Heart right ventricle (tissue), 16 donors: ENCODE results near the gene MT1X. TPM values are rescaled to one million over a fixed set of nuclear protein-coding genes. Genes with fewer than 3 reads are reported as not detected.

Source experiments
- ATAC-seq, 8 donors: fragments of 200-7000 bp; cut with Tn5 transposase; one replicate each; pipeline ENCODE4 v1.9.1; 2020; ENCODE audit warnings: mild to moderate bottlenecking in 8 of 8, moderate library complexity in 8 of 8, moderate number of reproducible peaks in 1 of 8
- DNase-seq, 2 donors: peaks; one replicate each; pipeline ENCODE4 v3.0.0-alpha.2; 2020
- H3K27ac ChIP-seq, 10 donors: fragments of 200-600 bp; sonication (generic) in 2 of 10; one replicate each; pipeline versions ENCODE4 v1.5.0 to v1.8.0; 2020 to 2022; ENCODE audit warnings: mild to moderate bottlenecking in 3 of 10
- H3K27me3 ChIP-seq, 7 donors: fragments of 200-600 bp; one replicate each; pipeline ENCODE4 v1.8.0; 2021 to 2022; ENCODE audit warnings: mild to moderate bottlenecking in 2 of 7
- H3K36me3 ChIP-seq, 9 donors: fragments of 200-600 bp; sonication (generic) in 1 of 9; one replicate each; pipeline versions ENCODE4 v1.5.0 to v1.8.0; 2020 to 2022; ENCODE audit warnings: mild to moderate bottlenecking in 2 of 9
- H3K4me1 ChIP-seq, 9 donors: fragments of 200-600 bp; sonication (generic) in 1 of 9; one replicate each; pipeline versions ENCODE4 v1.5.0 to v1.8.0; 2020 to 2022; ENCODE audit warnings: mild to moderate bottlenecking in 4 of 9
- H3K4me3 ChIP-seq, 10 donors: fragments of 200-600 bp; sonication (generic) in 2 of 10; one replicate each; pipeline versions ENCODE4 v1.5.0 to v1.8.0; 2020 to 2022; ENCODE audit warnings: mild to moderate bottlenecking in 7 of 10, moderate library complexity in 2 of 10
- H3K9me3 ChIP-seq, 11 donors: fragments of 200-600 bp in 10 of 11; sonication (generic) in 2 of 11; one replicate each; pipeline versions ENCODE4 v1.5.0 to v1.8.0; 2013 to 2022; ENCODE audit warnings: mild to moderate bottlenecking in 2 of 11, control low read depth in 1 of 11, moderate library complexity in 1 of 11
- CTCF ChIP-seq, 9 donors: fragments of 200-600 bp; sonication (generic) in 2 of 9; IDR thresholded peaks; one replicate each; pipeline versions ENCODE4 v1.5.0 to v1.8.0; 2021 to 2022; ENCODE audit warnings: antibody characterized with exemption in 9 of 9, mild to moderate bottlenecking in 5 of 9, moderate library complexity in 1 of 9
- WGBS, 2 donors: extraction: QIAGEN DNeasy Blood & Tissue Kit; methylation state at CpG; one replicate each; pipeline ENCODE4 v1.1.7; 2013; ENCODE audit warnings: inconsistent platforms in 1 of 2; 5-methylcytosine and 5-hydroxymethylcytosine counted together
- intact Hi-C, 10 donors: fragments of 100-400 bp; cut with DNase I; formaldehyde crosslinking; loops; one replicate each; pipeline versions ENCODE4 v1.11.1 to v1.14.2; 2022
- polyA plus RNA-seq, 2 donors: library from polyadenylated mRNA; stranded (reverse); fragments of 200-250 nt; gene quantifications; one replicate each; pipeline ENCODE4 v1.2.3, GENCODE V29; 2013
- total RNA-seq, 10 donors: library from RNA; stranded (reverse); fragmentation: NEBNext Ultra II Directional in 3 of 10; extraction: Animal tissue kit (Norgen Biotek cat#: 25700) in 3 of 10; gene quantifications; one replicate each; pipeline versions ENCODE4 v1.2.1 to v1.2.4, GENCODE V29; 2021 to 2023
- donor health status: Arrhythmogenic right ventricular cardiomyopathy.
- donor health status: ischemic (EF 13 %, LVEDD 7.1; RV severe dilation, severe dysfunction).
- donor health status: healthy with polysubstance abuse.
- donor health status: DM: no; HTN: yes; CAD: no.
- donor health status: DM: no; HTN: no; CAD: no.
- donor health status: ischemic (EF 25% LVEDD 6.9; RV normal size, moderate dysfunction).
- donor health status: ischemic (EF 25% LVEDD 5.7; RV mildly dilated, moderate dysfunction).
- donor health status: healthy.
- donor health status: DM: yes; HTN: yes; CAD: no.
- donor health status: Ischemic cardiomyopathy.
- donor health status: ischemic (EF 35%, LVEDD 5.7; RV mildly dilated, moderate dysfunction).
- donor health status: nonischemic (EF 11% LVEDD 7.7; RV severe dilation, severe dysfunction).
- donor health status: DM: yes; HTN: yes; CAD: no.
- donor health status: PGD.
- donor health status: ischemic (EF 29% LVEDD 5.4; RV normal size, mild dysfunction).
- donor health status: nonischemic (EF 23%, LVEDD 6.1; RV moderate dilation, normal function).

MT1X gene
- total and polyA plus RNA-seq, 12 donors = 15.8 to 616 (median 101) TPM

- ATAC-seq = no peak
- 94 to 98% methylated on average over 2 of the region's 2 CpGs for WGBS, 2 donors
Measured at GRCh38 chr16:56732366-56732765, 50.1 kb downstream of the MT1X start.

GRCh38 chr16:56732832-56733231 is 50.6 kb downstream of the MT1X start:
- Histone ChIP-seq H3K27ac (no peak overlapping the region), H3K36me3 (no peaks in the 10 kb centered on the region), H3K27me3 (no peaks in the 10 kb centered on the region), H3K4me3 (no peak overlapping the region), H3K9me3 (no peaks in the 10 kb centered on the region), H3K4me1 (peaks cover 3 to 39% (median 18%) of the 10 kb centered on the region in 9 donors)
- DNase-seq (no peak), ATAC-seq (no peak)
- no peak for TF ChIP-seq CTCF (IDR thresholded peaks at IDR 0.05)
- intact Hi-C loops = no loop called here
- 96 to 100% methylated on average over 1 of the region's 1 CpG for WGBS, 2 donors

More at GRCh38 chr16:56732366-56732765, 50.1 kb downstream of the MT1X start:
- DNase-seq = no peak
- Histone ChIP-seq H3K9me3 (no peaks in the 10 kb centered on the region), H3K4me1 (peaks cover 3 to 39% (median 18%) of the 10 kb centered on the region in 9 donors), H3K27me3 (no peaks in the 10 kb centered on the region), H3K36me3 (no peaks in the 10 kb centered on the region), H3K27ac (no peak overlapping the region), H3K4me3 (no peak overlapping the region)
- intact Hi-C loops = no loop called here
- no peak for TF ChIP-seq CTCF (IDR thresholded peaks at IDR 0.05)

Other genes with a start within 250 kb of the MT1X start
- 10 to 100 TPM; 59.2 to 74.7 (median 63.4) TPM for gene NUDT21, start 231.1 kb upstream of the MT1X start, total RNA-seq
- 10 to 100 TPM in 1 of 2 donors, 1 to 10 TPM in 1; 9.3 to 26.4 TPM for gene NUDT21, start 231.1 kb upstream of the MT1X start, polyA plus RNA-seq
- gene OGFOD1, start 230.9 kb upstream of the MT1X start, total RNA-seq = 10 to 100 TPM; 24.2 to 41.0 (median 36.8) TPM
- 10 to 100 TPM in 1 of 2 donors, 1 to 10 TPM in 1; 8.9 to 17.5 TPM for gene OGFOD1, start 230.9 kb upstream of the MT1X start, polyA plus RNA-seq
- 10 to 100 TPM; 37.7 to 75.9 (median 60.1) TPM for gene BBS2, start 162.4 kb upstream of the MT1X start, total RNA-seq
- gene BBS2, start 162.4 kb upstream of the MT1X start, polyA plus RNA-seq = 10 to 100 TPM; 11.7 to 33.0 TPM
- gene MT4, start 117.4 kb upstream of the MT1X start, total RNA-seq = not detected
- gene MT4, start 117.4 kb upstream of the MT1X start, polyA plus RNA-seq = not detected
- gene MT3, start 92.9 kb upstream of the MT1X start, total RNA-seq = 10 to 100 TPM in 1 of 10 donors, 1 to 10 TPM in 9; 1.9 to 11.6 (median 4.1) TPM
- 10 to 100 TPM in 1 of 2 donors, 1 to 10 TPM in 1; 4.4 to 29.8 TPM for gene MT3, start 92.9 kb upstream of the MT1X start, polyA plus RNA-seq
- 100 to 1,000 TPM in 6 of 10 donors, 10 to 100 TPM in 4; 88.8 to 354 (median 109) TPM for gene MT2A, start 73.9 kb upstream of the MT1X start, total RNA-seq
- gene MT2A, start 73.9 kb upstream of the MT1X start, polyA plus RNA-seq = 100 to 1,000 TPM; 195 to 231 TPM
- gene MT1E, start 56.7 kb upstream of the MT1X start, total RNA-seq = 100 to 1,000 TPM in 5 of 10 donors, 10 to 100 TPM in 5; 83.3 to 164 (median 97.0) TPM
- gene MT1E, start 56.7 kb upstream of the MT1X start, polyA plus RNA-seq = 100 to 1,000 TPM in 1 of 2 donors, 10 to 100 TPM in 1; 31.9 to 268 TPM
- gene MT1M, start 49.8 kb upstream of the MT1X start, total RNA-seq = 10 to 100 TPM in 1 of 10 donors, 1 to 10 TPM in 5, under 1 TPM in 4; 0.75 to 24.3 (median 1.7) TPM
- 10 to 100 TPM; 11.9 to 25.4 TPM for gene MT1M, start 49.8 kb upstream of the MT1X start, polyA plus RNA-seq
- 10 to 100 TPM in 1 of 10 donors, 1 to 10 TPM in 5, under 1 TPM in 2, not detected in 2; 0.71 to 67.7 (median 2.6) TPM for gene MT1A, start 43.8 kb upstream of the MT1X start, total RNA-seq
- 100 to 1,000 TPM in 1 of 2 donors, 10 to 100 TPM in 1; 11.1 to 102 TPM for gene MT1A, start 43.8 kb upstream of the MT1X start, polyA plus RNA-seq
- not detected for gene MT1B, start 30.6 kb upstream of the MT1X start, total RNA-seq
- gene MT1B, start 30.6 kb upstream of the MT1X start, polyA plus RNA-seq = not detected
- gene MT1F, start 24.5 kb upstream of the MT1X start, total RNA-seq = 1 to 10 TPM in 9 of 10 donors, under 1 TPM in 1; 0.98 to 7.7 (median 2.4) TPM
- 1 to 10 TPM; 2.0 to 2.4 TPM for gene MT1F, start 24.5 kb upstream of the MT1X start, polyA plus RNA-seq
- gene MT1G, start 14.4 kb upstream of the MT1X start, total RNA-seq = 1 to 10 TPM in 3 of 10 donors, under 1 TPM in 1, not detected in 6; 0.95 to 9.0 (median 1.0) TPM
- 1 to 10 TPM; 3.6 to 3.7 TPM for gene MT1G, start 14.4 kb upstream of the MT1X start, polyA plus RNA-seq
- 1 to 10 TPM in 1 of 10 donors, not detected in 9; 2.4 TPM for gene MT1H, start 12.7 kb upstream of the MT1X start, total RNA-seq
- gene MT1H, start 12.7 kb upstream of the MT1X start, polyA plus RNA-seq = not detected
- gene NUP93, start 47.7 kb downstream of the MT1X start, total RNA-seq = 10 to 100 TPM; 25.4 to 34.8 (median 27.6) TPM
- gene NUP93, start 47.7 kb downstream of the MT1X start, polyA plus RNA-seq = 10 to 100 TPM; 27.2 to 32.3 TPM
- not detected for gene SLC12A3, start 182.7 kb downstream of the MT1X start, total RNA-seq
- gene SLC12A3, start 182.7 kb downstream of the MT1X start, polyA plus RNA-seq = not detected
- 100 to 1,000 TPM; 107 to 175 (median 128) TPM for gene HERPUD1, start 249.7 kb downstream of the MT1X start, total RNA-seq
- gene HERPUD1, start 249.7 kb downstream of the MT1X start, polyA plus RNA-seq = 100 to 1,000 TPM in 1 of 2 donors, 10 to 100 TPM in 1; 29.6 to 151 TPM